Type B pancreatic cell (in vitro differentiated cells): ENCODE measurements around the gene RNF133. TPM values are rescaled to one million over a fixed set of nuclear protein-coding genes. Genes with fewer than 3 reads are reported as not detected.

Source experiments
- DNase-seq: peaks from one replicate; pipeline ENCODE4 v3.0.0; 2021; ENCODE audit warnings: mixed read lengths; ENCODE audit not compliant: unreplicated experiment; ENCODE audit errors: extremely low spot score
- H3K27ac Mint-ChIP-seq: 2 replicates; pipeline ENCODE4 v1.8.0; 2021; ENCODE audit warnings: mild to moderate bottlenecking, mixed read lengths
- H3K27me3 Mint-ChIP-seq: 2 replicates; pipeline ENCODE4 v1.8.0; 2021; ENCODE audit warnings: mixed read lengths
- H3K36me3 Mint-ChIP-seq: 2 replicates; pipeline ENCODE4 v1.8.0; 2021; ENCODE audit warnings: mixed read lengths
- H3K4me1 Mint-ChIP-seq: one replicate; pipeline ENCODE4 v1.8.0; 2021; ENCODE audit warnings: mixed read lengths; ENCODE audit not compliant: unreplicated experiment
- H3K4me3 Mint-ChIP-seq: 2 replicates; pipeline ENCODE4 v1.8.0; 2021; ENCODE audit warnings: mild to moderate bottlenecking, mixed read lengths
- H3K9me3 Mint-ChIP-seq: 2 replicates; pipeline ENCODE4 v1.8.0; 2021; ENCODE audit warnings: mixed read lengths
- total RNA-seq: library from RNA; stranded (reverse); gene quantifications from 2 replicates; pipeline ENCODE4 v1.2.1, GENCODE V29; 2021; ENCODE audit warnings: low replicate concordance
- TF ChIP-seq, protein P1 (sequence below): fragments of 200-600 bp; sonication (generic); conservative IDR thresholded peaks from 2 replicates; pipeline ENCODE4 v1.5.0; 2021; ENCODE audit warnings: antibody characterized with exemption, mild to moderate bottlenecking

Gene RNF133
- total RNA-seq, 1 donor from 2014 or later = 0.22 TPM

DNA sequence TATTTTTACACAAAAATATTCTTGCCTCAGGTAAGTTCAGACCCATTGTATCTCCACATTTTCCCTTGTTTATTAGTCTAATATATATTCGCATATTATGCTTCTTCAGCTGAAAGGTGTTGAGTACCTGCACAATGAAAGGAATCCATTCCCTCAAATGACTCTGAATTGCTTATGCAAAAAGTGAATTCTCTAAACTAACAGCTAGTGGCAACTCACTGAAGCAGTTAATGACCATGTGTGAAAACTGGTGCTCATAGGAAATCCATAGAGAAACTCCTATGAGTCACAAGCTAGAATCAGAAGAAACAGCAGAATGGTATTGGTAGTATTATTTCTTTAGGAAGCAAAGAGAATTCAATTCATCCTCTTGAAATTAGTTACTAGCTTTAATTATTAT, 37.3 kb upstream of the RNF133 start:
- H3K4me1 Mint-ChIP-seq = no peaks in the 10 kb centered on the region
- no peaks in the 10 kb centered on the region for H3K9me3 Mint-ChIP-seq
- H3K36me3 Mint-ChIP-seq = no peaks in the 10 kb centered on the region
- no peaks in the 10 kb centered on the region for H3K27me3 Mint-ChIP-seq
- H3K27ac Mint-ChIP-seq = no peak overlapping the region
- TF ChIP-seq, protein P1, sequence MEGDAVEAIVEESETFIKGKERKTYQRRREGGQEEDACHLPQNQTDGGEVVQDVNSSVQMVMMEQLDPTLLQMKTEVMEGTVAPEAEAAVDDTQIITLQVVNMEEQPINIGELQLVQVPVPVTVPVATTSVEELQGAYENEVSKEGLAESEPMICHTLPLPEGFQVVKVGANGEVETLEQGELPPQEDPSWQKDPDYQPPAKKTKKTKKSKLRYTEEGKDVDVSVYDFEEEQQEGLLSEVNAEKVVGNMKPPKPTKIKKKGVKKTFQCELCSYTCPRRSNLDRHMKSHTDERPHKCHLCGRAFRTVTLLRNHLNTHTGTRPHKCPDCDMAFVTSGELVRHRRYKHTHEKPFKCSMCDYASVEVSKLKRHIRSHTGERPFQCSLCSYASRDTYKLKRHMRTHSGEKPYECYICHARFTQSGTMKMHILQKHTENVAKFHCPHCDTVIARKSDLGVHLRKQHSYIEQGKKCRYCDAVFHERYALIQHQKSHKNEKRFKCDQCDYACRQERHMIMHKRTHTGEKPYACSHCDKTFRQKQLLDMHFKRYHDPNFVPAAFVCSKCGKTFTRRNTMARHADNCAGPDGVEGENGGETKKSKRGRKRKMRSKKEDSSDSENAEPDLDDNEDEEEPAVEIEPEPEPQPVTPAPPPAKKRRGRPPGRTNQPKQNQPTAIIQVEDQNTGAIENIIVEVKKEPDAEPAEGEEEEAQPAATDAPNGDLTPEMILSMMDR = no peak
- H3K4me3 Mint-ChIP-seq = no peak overlapping the region
- no peak for DNase-seq

DNA sequence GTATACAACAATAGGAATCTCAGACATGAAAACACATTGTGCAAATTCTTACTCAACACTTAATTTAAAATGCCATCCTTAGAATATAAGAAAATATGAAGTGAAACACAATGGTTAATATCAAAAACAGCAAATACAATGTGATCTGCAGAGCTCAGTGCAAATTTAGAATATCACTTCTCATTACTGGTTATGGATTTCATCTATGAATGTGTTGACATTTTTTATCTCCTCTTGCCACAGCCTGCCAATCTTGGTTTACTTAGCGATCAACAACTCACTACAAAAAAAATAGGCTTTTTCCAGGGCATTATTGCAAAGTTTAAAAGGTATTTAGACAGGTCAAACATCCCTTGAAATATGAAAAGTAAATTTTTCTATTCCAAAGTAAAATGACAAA, 28.8 kb upstream of the RNF133 start:
- Mint-ChIP-seq H3K27me3 (no peaks in the 10 kb centered on the region), H3K36me3 (no peaks in the 10 kb centered on the region), H3K27ac (no peak overlapping the region), H3K9me3 (no peaks in the 10 kb centered on the region), H3K4me1 (no peaks in the 10 kb centered on the region), H3K4me3 (no peak overlapping the region)
- TF ChIP-seq, protein P1 = no peak
- DNase-seq = no peak

DNA sequence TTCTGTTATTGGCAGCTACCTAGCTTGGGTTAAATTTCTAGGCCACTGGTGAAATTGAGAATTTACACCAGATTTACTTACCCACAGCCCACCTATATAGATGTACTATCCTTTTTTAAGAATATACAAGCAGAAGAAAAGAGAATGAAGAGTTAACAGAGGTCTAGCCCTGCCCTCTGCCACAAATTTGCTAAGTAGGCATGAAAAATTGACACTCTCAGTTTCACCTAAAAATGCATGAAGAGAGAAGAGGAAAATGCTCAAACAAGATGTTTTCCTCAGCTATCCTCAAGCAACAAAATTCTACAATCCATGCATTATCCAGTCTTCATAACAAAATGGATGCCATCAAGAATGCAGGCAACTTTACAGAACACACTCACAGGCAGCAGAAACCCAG, 28.4 kb upstream of the RNF133 start:
- Mint-ChIP-seq H3K9me3 (no peaks in the 10 kb centered on the region), H3K36me3 (no peaks in the 10 kb centered on the region), H3K4me3 (no peak overlapping the region), H3K4me1 (no peaks in the 10 kb centered on the region), H3K27ac (no peak overlapping the region), H3K27me3 (no peaks in the 10 kb centered on the region)
- DNase-seq = no peak
- TF ChIP-seq, protein P1 = no peak

DNA sequence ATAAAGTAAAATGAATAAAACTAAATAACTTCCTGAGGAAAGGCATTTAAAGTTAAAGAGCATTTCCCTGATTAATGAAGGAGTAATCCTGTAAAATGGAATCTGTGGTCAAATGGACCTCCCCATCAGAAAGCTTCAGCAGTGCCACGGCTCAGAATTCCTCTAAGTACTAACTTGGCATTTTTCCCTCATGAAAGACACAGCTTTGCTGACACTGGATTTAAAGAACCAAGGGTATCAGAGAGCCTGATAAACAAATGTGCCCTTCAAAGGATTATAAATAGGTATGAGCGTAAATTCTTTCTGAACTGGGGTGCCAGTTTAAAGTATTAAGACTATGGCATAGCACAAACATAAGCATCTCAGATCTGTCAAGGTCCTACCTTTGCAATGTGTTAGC, 28.0 kb upstream of the RNF133 start:
- H3K4me3 Mint-ChIP-seq = no peak overlapping the region
- no peaks in the 10 kb centered on the region for H3K9me3 Mint-ChIP-seq
- no peaks in the 10 kb centered on the region for H3K4me1 Mint-ChIP-seq
- no peak for DNase-seq
- H3K27me3 Mint-ChIP-seq = no peaks in the 10 kb centered on the region
- TF ChIP-seq, protein P1 = no peak
- no peaks in the 10 kb centered on the region for H3K36me3 Mint-ChIP-seq
- H3K27ac Mint-ChIP-seq = no peak overlapping the region

DNA sequence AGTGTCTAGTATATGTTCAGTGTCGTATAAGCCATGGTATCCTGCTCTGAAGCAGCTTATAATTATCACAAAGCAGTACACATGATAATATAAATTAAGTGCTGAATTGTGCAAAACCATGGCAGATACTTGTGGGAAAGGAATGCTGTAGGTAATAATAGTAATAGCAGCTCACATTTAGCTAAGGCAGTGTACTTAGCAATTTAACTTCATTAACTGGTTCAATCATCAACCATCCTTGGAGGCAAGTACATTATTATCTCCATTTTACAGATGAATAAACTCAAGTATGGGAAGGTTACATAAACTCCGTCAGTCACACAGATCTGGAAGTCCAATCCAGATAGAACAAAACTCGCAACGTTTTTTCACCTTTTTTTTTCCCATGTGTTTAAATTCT, 25.4 kb upstream of the RNF133 start:
- no peaks in the 10 kb centered on the region for H3K4me1 Mint-ChIP-seq
- no peak for DNase-seq
- H3K27ac Mint-ChIP-seq = no peak overlapping the region
- no peaks in the 10 kb centered on the region for H3K27me3 Mint-ChIP-seq
- TF ChIP-seq, protein P1 = no peak
- no peak overlapping the region for H3K4me3 Mint-ChIP-seq
- no peaks in the 10 kb centered on the region for H3K36me3 Mint-ChIP-seq
- no peaks in the 10 kb centered on the region for H3K9me3 Mint-ChIP-seq

DNA sequence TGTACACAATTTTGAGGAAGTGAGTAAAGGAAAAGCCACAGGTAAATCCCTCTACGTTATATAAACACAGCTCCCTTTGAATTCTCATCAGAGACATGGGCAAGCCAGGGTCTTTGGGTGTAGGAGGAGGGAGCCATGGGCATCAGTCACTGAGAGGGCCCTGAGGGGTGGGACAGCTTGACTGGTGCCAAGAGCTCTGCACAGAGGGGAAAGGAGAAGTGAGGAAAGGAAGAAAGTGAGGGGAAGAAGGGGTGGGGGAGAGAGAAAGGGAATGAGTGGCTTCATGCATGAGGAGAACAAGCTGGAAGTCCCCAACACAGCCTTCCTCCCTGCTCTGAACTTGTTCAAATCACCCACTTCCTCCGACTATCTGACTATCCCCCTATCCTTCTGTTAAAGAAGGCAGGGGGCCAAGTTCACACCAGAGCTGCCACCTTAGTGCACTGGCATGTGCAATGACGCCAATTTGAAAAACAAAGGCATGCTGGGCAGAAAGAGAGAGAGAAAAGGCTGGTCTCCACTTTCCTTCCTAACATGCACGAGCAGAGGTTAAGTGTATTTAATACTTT, 20.2 kb upstream of the RNF133 start:
- Mint-ChIP-seq H3K36me3 (no peaks in the 10 kb centered on the region), H3K27me3 (no peaks in the 10 kb centered on the region), H3K4me1 (no peaks in the 10 kb centered on the region), H3K4me3 (no peak overlapping the region), H3K9me3 (no peaks in the 10 kb centered on the region), H3K27ac (no peak overlapping the region)
- TF ChIP-seq, protein P1 = no peak
- no peak for DNase-seq
